Pancreas (tissue), 10 donors: ENCODE results near the gene BRK1. TPM values are rescaled to one million over a fixed set of nuclear protein-coding genes. Genes with fewer than 3 reads are reported as not detected.

Source experiments
- ATAC-seq, 4 donors: fragments of 200-7000 bp; cut with Tn5 transposase; one replicate each; pipeline versions ENCODE4 v1.8.0 to v1.9.1; 2020; ENCODE audit warnings: mild to moderate bottlenecking in 4 of 4, moderate library complexity in 4 of 4
- DNase-seq, 6 donors: peaks; one replicate each; pipeline ENCODE4 v3.0.0-alpha.2; 2020
- FAIRE-seq: peaks from 2 replicates; lab custom pipeline; 2012; peaks lifted over from hg19 to GRCh38; lab: Jason Lieb, UNC
- H3K27ac ChIP-seq, 4 donors: fragments of 200-600 bp; sonication (generic); 1 replicate in 3 of 4; 2 replicates in 1 of 4; pipeline versions ENCODE4 v1.5.0 to v1.8.0; 2020
- H3K27me3 ChIP-seq, 4 donors: fragments of 200-600 bp; one replicate each; pipeline ENCODE4 v1.8.0; 2021
- H3K36me3 ChIP-seq, 3 donors: fragments of 200-600 bp; sonication (generic) in 1 of 3; one replicate each; pipeline versions ENCODE4 v1.5.0 to v1.8.0; 2020 to 2021
- H3K4me1 ChIP-seq, 3 donors: fragments of 200-600 bp; one replicate each; pipeline ENCODE4 v1.8.0; 2021
- H3K4me3 ChIP-seq, 4 donors: fragments of 200-600 bp; sonication (generic) in 2 of 4; one replicate each; pipeline versions ENCODE4 v1.5.0 to v1.8.0; 2020 to 2021
- H3K9me3 ChIP-seq, 4 donors: fragments of 200-600 bp; one replicate each; pipeline ENCODE4 v1.8.0; 2021
- CTCF ChIP-seq, 4 donors: fragments of 200-600 bp; sonication (generic) in 3 of 4; IDR thresholded peaks; one replicate each; pipeline versions ENCODE4 v1.5.0 to v1.8.0; 2021; ENCODE audit warnings: antibody characterized with exemption in 4 of 4
- WGBS, 2 donors: extraction: QIAGEN DNeasy Blood & Tissue Kit; methylation state at CpG; one replicate each; pipeline ENCODE4 v1.1.7; 2013; 5-methylcytosine and 5-hydroxymethylcytosine counted together
- intact Hi-C, 3 donors: fragments of 100-400 bp; cut with DNase I; formaldehyde crosslinking; loops; one replicate each; pipeline versions ENCODE4 v1.11.1 to v1.14.2; 2022
- polyA plus RNA-seq, 2 donors: library from polyadenylated mRNA; stranded (reverse); fragments of 200-250 nt; gene quantifications; one replicate each; pipeline ENCODE4 v1.2.3, GENCODE V29; 2013
- total RNA-seq, 6 donors: library from RNA; stranded (reverse); fragmentation: NEBNext Ultra II Directional in 4 of 6; extraction: Animal tissue kit (Norgen Biotek cat#: 25700) in 4 of 6; gene quantifications; one replicate each; pipeline versions ENCODE4 v1.2.1 to v1.2.4, GENCODE V29; 2021 to 2023
- donor health status: healthy with polysubstance abuse.
- donor health status: DM: no; HTN: no; CAD: no; lungs with moderate emphysema.
- donor health status: DM: no; HTN: no; CAD: no.
- donor health status: control.
- donor health status: control.
- donor health status: Bipolar disorder and iron deficiency.
- donor health status: DM: yes; HTN: yes; CAD: no.
- donor health status: DM: no; HTN: no; CAD: no.
- donor health status: DM: no; HTN: no; CAD: no.
- donor health status: DM: yes; HTN: yes; CAD: no.

The BRK1 gene
- total and polyA plus RNA-seq, 8 donors: 25.3 to 94.1 (median 44.5) TPM

- ATAC-seq: no peak
- Histone ChIP-seq H3K27me3 (no peaks in the 10 kb centered on the region), H3K4me1 (peaks cover 0 to 12% (median 5%) of the 10 kb centered on the region in 3 donors), H3K9me3 (no peaks in the 10 kb centered on the region), H3K36me3 (no peaks in the 10 kb centered on the region), H3K4me3 (peak overlapping the region in 2 of 4 donors; percentile 58 to 60), H3K27ac (peak overlapping the region in 3 of 4 donors; percentile 67 to 92 (median 86))
- DNase-seq: no peak
- no peak for TF ChIP-seq CTCF (IDR thresholded peaks at IDR 0.05)
- no peak for FAIRE-seq
- intact Hi-C loops: no loop called here
- 71 to 81% methylated on average over 23 of the region's 23 CpGs for WGBS, 2 donors
Measured at GRCh38 chr3:10140996-10141546, 25.6 kb downstream of the BRK1 start.

DNA sequence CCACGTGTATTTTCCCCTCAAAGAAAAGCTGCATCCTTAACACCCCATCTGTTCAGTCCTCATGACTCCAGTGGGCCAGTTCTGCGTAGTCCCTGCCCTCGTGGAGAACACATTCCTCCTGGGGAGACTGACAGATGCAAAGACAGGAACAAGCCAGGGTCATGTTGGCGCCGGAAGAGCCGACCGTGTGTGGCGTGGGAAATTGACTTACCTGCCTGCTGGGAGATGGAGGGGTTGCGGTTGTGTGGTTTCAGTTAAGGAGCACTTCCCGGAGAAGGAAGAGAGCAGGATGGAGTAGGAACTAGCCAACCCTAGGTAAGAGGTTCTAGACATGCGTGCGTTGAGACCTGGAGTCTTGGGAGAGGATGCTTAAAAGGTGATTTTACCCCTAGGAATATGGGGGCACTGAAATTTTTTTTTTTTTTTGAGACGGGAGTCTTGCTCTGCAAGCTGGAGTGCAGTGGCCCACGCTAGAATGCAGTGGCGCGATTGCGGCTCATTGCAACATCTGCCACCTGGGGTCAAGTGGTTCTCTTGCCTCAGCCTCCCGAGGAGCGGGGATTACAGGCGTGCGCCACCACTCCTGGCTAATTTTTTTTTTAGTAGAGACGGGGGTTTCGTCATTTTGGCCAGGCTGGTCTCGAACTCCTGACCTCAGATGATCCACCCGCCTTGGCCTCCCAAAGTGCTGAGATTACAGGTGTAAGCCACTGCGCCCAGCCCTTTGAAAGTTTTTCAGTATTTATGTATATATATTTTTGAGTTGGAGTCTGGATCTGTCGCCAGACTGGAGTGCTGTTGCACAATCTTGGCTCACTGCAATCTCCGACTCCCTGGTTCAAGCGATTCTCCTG lies 27.5 kb downstream of the BRK1 start:
- DNase-seq (peak in 1 of 6 donors; percentile 51), ATAC-seq (peak in 2 of 4 donors; percentile 2), FAIRE-seq (no peak)
- 66 to 71% methylated on average over 29 of the region's 29 CpGs for WGBS, 2 donors
- H3K4me3 ChIP-seq: peak overlapping the region; percentile 58 to 85 (median 62)
- intact Hi-C loops: no loop called here
- H3K9me3 ChIP-seq: no peaks in the 10 kb centered on the region
- no peak for TF ChIP-seq CTCF (IDR thresholded peaks at IDR 0.05)
- no peaks in the 10 kb centered on the region for H3K27me3 ChIP-seq
- H3K36me3 ChIP-seq: no peaks in the 10 kb centered on the region
- peaks cover 0 to 12% (median 5%) of the 10 kb centered on the region in 3 donors for H3K4me1 ChIP-seq
- H3K27ac ChIP-seq: no peak overlapping the region

DNA sequence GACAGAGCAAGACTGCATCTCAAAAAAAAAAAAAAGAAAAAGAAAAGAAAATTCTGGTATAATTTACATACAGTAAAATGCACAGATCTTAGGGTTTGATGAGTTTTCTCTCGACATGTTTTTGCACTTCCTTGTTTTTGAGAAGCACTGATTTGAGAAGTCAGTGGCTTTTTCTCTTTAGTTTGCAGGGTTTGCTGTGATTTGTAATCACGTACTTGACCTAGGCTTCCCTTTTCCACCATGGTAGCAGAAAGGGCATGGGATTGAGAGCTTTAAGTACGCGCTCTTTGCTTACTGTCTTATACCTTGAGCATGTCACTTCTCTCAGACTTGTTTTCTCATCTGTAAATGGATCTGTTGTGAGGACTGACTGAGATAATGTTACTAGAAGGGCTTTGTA lies 30.2 kb downstream of the BRK1 start:
- Histone ChIP-seq H3K27ac (no peak overlapping the region), H3K4me3 (no peak overlapping the region), H3K4me1 (peaks cover 0 to 12% (median 5%) of the 10 kb centered on the region in 3 donors), H3K27me3 (no peaks in the 10 kb centered on the region), H3K36me3 (peaks cover 0 to 20% (median 4%) of the 10 kb centered on the region in 3 donors), H3K9me3 (no peaks in the 10 kb centered on the region)
- ATAC-seq: no peak
- no peak for FAIRE-seq
- intact Hi-C loops: no loop called here
- TF ChIP-seq CTCF (IDR thresholded peaks at IDR 0.05): no peak
- DNase-seq: no peak
- 87 to 88% methylated on average over 4 of the region's 4 CpGs for WGBS, 2 donors

GRCh38 chr3:10149226-10149625 lies 33.8 kb downstream of the BRK1 start:
- H3K27ac ChIP-seq: no peak overlapping the region
- no peaks in the 10 kb centered on the region for H3K9me3 ChIP-seq
- intact Hi-C loops: no loop called here
- ATAC-seq (peak in 2 of 4 donors; percentile 38 to 64), DNase-seq (no peak), FAIRE-seq (no peak)
- H3K27me3 ChIP-seq: no peaks in the 10 kb centered on the region
- H3K36me3 ChIP-seq: peaks cover 0 to 31% (median 18%) of the 10 kb centered on the region in 3 donors
- H3K4me1 ChIP-seq: peaks cover 0 to 5% (median 4%) of the 10 kb centered on the region in 3 donors
- H3K4me3 ChIP-seq: no peak overlapping the region
- WGBS, 2 donors: 94% methylated on average over 8 of the region's 8 CpGs
- no peak for TF ChIP-seq CTCF (IDR thresholded peaks at IDR 0.05)
